ENCODE data around the gene TTYH3. TPM values are rescaled to one million over a fixed set of nuclear protein-coding genes. Genes with fewer than 3 reads are reported as not detected.
"Not testable (repeated sequence)": the region's sequence is repeated elsewhere in the genome, so short reads cannot be mapped to it uniquely, and the experiment has no call there.

TTYH3 gene
- total RNA-seq, 1 donor from 2014 or later, result 25.4 TPM

DNA sequence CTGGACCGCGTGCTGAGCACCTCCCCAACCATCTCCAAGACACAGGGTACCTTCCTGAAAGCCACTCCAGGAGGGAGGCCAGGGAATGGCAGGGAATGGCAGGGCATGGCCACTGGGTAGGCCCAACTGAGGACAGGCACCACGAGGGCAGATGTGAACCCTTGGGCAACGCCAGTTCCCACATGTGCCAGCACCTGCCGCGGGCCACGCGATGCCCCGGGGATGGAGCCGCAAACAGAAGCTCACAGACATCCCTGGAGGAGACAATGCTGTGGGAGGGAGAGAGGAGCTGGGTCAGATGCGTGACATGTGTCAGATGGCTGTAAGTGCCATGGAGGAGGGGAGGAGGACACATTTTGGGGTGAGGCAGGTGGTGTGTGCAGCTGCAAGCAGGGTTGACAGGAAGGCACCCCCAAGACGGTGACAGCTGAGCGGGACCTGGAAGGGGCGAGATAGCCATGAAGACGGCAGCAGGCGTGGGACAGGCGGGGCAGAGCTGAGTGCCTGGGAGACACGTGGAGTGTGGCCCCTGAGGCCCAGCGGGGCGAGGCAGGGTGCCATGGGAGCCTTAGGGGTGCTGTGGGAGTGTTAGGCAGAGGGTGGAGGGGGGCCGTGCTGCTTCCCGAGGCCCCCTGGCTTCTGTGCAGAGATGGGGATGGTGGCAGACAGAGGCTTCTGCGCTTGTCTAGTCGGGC, 45.3 kb upstream of the TTYH3 start:
- intact Hi-C loops (cut with micrococcal nuclease), result no loop called here
- no peak for ATAC-seq (ENCODE audit: low read depth)
- ChIA-PET CTCF (no interaction called here), POLR2A (no interaction called here)
- Mint-ChIP-seq H3K27me3 (no peaks in the 10 kb centered on the region), H3K27ac (no peak overlapping the region), H3K36me3 (ENCODE audit: low read depth) (peaks cover 6% of the 10 kb centered on the region), H3K4me3 (no peak overlapping the region), H3K9me3 (no peaks in the 10 kb centered on the region), H3K4me1 (no peaks in the 10 kb centered on the region)
- no peak for DNase-seq
- TF ChIP-seq, protein P1, sequence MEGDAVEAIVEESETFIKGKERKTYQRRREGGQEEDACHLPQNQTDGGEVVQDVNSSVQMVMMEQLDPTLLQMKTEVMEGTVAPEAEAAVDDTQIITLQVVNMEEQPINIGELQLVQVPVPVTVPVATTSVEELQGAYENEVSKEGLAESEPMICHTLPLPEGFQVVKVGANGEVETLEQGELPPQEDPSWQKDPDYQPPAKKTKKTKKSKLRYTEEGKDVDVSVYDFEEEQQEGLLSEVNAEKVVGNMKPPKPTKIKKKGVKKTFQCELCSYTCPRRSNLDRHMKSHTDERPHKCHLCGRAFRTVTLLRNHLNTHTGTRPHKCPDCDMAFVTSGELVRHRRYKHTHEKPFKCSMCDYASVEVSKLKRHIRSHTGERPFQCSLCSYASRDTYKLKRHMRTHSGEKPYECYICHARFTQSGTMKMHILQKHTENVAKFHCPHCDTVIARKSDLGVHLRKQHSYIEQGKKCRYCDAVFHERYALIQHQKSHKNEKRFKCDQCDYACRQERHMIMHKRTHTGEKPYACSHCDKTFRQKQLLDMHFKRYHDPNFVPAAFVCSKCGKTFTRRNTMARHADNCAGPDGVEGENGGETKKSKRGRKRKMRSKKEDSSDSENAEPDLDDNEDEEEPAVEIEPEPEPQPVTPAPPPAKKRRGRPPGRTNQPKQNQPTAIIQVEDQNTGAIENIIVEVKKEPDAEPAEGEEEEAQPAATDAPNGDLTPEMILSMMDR (IDR thresholded peaks at IDR 0.05), result no peak

DNA sequence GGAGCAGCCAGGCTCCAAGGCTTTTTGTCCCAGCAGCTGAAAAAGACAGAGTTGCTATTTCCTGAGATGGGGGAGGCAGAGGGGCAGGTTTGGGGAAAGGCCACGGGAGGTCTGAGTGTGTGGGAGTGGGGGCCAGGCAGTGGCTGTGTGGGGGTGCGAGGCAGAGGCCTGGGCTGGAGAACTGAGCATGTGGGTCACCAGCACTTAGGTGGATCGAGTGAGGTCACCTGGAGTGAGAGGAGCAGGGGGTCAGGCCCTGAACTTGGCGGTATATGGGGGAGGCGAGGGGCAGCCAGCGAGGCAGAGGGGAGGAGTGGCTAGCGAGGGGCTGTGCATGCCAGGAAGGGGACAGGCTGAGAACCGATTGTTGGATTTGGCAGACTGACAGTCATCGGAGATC, 44.7 kb upstream of the TTYH3 start:
- Mint-ChIP-seq H3K9me3 (no peaks in the 10 kb centered on the region), H3K4me1 (no peaks in the 10 kb centered on the region), H3K27me3 (no peaks in the 10 kb centered on the region), H3K27ac (no peak overlapping the region), H3K4me3 (no peak overlapping the region), H3K36me3 (ENCODE audit: low read depth) (peaks cover 8% of the 10 kb centered on the region)
- TF ChIP-seq, protein P1 (IDR thresholded peaks at IDR 0.05), result no peak
- ATAC-seq (ENCODE audit: low read depth) (no peak), DNase-seq (no peak)
- intact Hi-C loops (cut with micrococcal nuclease), result no loop called here
- ChIA-PET CTCF (no interaction called here), POLR2A (no interaction called here)

- TF ChIP-seq, protein P1 (IDR thresholded peaks at IDR 0.05), result no peak
- CTCF ChIA-PET, result no interaction called here
- no peak overlapping the region for H3K4me3 Mint-ChIP-seq
- intact Hi-C loops (cut with micrococcal nuclease), result no loop called here
- ATAC-seq (ENCODE audit: low read depth) (no peak), DNase-seq (no peak)
- no peaks in the 10 kb centered on the region for H3K9me3 Mint-ChIP-seq
- POLR2A ChIA-PET, result no interaction called here
- H3K4me1 Mint-ChIP-seq, result no peaks in the 10 kb centered on the region
- no peaks in the 10 kb centered on the region for H3K27me3 Mint-ChIP-seq
- H3K36me3 Mint-ChIP-seq (ENCODE audit: low read depth), result peaks cover 12% of the 10 kb centered on the region
- H3K27ac Mint-ChIP-seq, result no peak overlapping the region
Observed at GRCh38 chr7:2587778-2588177, 44.0 kb upstream of the TTYH3 start.

DNA sequence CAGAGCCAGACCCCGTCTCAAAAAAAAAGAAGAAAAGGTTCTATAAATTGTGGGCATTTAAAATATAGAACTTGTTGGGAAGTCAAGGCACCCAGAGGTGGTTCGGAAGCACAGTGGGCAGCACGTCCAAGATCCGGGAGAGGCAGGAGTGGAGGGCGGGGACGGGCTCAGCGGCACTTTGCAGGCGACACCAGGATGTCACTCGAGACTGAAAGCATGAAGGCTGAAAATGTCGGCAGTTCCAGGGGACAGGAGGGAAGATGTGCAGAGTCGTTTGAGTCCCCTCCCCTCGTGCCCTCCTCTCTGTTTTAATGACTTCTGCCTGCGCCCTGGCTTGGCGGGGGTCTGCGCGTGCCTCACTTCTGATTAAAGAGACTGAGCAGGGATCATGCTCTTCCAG, 42.4 kb upstream of the TTYH3 start:
- TF ChIP-seq, protein P1 (IDR thresholded peaks at IDR 0.05), result no peak
- CTCF ChIA-PET, result no interaction called here
- Mint-ChIP-seq H3K36me3 (ENCODE audit: low read depth) (peaks cover 15% of the 10 kb centered on the region), H3K4me1 (no peaks in the 10 kb centered on the region), H3K4me3 (no peak overlapping the region), H3K27me3 (no peaks in the 10 kb centered on the region), H3K9me3 (no peaks in the 10 kb centered on the region), H3K27ac (no peak overlapping the region)
- ATAC-seq (ENCODE audit: low read depth) (no peak), DNase-seq (no peak)
- POLR2A ChIA-PET, result no interaction called here
- intact Hi-C loops (cut with micrococcal nuclease), result no loop called here

- CTCF ChIA-PET; ATAC-seq (ENCODE audit: low read depth); H3K4me1 Mint-ChIP-seq; H3K4me3 Mint-ChIP-seq; H3K27me3 Mint-ChIP-seq; H3K27ac Mint-ChIP-seq; POLR2A ChIA-PET; DNase-seq; H3K9me3 Mint-ChIP-seq; intact Hi-C loops (cut with micrococcal nuclease): not testable (repeated sequence)
- H3K36me3 Mint-ChIP-seq (ENCODE audit: low read depth), result peaks cover 15% of the 10 kb centered on the region
Observed at GRCh38 chr7:2589941-2590340, 41.8 kb upstream of the TTYH3 start.

- H3K36me3 Mint-ChIP-seq (ENCODE audit: low read depth), result peaks cover 15% of the 10 kb centered on the region
- H3K9me3 Mint-ChIP-seq, result no peaks in the 10 kb centered on the region
Observed at GRCh38 chr7:2592375-2592865, 39.4 kb upstream of the TTYH3 start.

More at GRCh38 chr7:2592375-2592865, 39.4 kb upstream of the TTYH3 start:
- peaks cover 6% of the 10 kb centered on the region for H3K4me1 Mint-ChIP-seq
- H3K27ac Mint-ChIP-seq, result no peak overlapping the region
- ATAC-seq (ENCODE audit: low read depth) (no peak), DNase-seq (no peak)
- H3K27me3 Mint-ChIP-seq, result no peaks in the 10 kb centered on the region
- TF ChIP-seq, protein P1 (IDR thresholded peaks at IDR 0.05), result no peak
- intact Hi-C loops (cut with micrococcal nuclease), result no loop called here
- CTCF ChIA-PET, result no interaction called here
- H3K4me3 Mint-ChIP-seq, result no peak overlapping the region
- POLR2A ChIA-PET, result no interaction called here

All from activated B cell treated with CpG ODN at 0.5 μM for 24 hours (primary cell).